ENCODE data around the gene CPEB2. TPM values are rescaled to one million over a fixed set of nuclear protein-coding genes. Genes with fewer than 3 reads are reported as not detected.

Gene CPEB2
- total RNA-seq, 4 donors from 2014 or later, result 10.5 to 32.6 (median 22.6) TPM

GRCh38 chr4:15066140-15066539 is 63.9 kb downstream of the CPEB2 start:
- Histone ChIP-seq H3K4me1 (peaks cover 0 to 41% (median 3%) of the 10 kb centered on the region in 3 donors), H3K9me3 (no peaks in the 10 kb centered on the region), H3K36me3 (peaks cover 0 to 81% (median 0%) of the 10 kb centered on the region in 3 donors), H3K27me3 (no peaks in the 10 kb centered on the region), H3K4me3 (no peak overlapping the region), H3K27ac (peak overlapping the region in 3 of 4 donors; percentile 11 to 26 (median 15))
- DNase-seq, result no peak
- TF ChIP-seq POLR2A (IDR thresholded peaks at IDR 0.05), result no peak
- 92 to 94% methylated on average over 7 of the region's 7 CpGs for WGBS, 2 donors
- intact Hi-C loops (cut with DNase I), result no loop called here

- no peaks in the 10 kb centered on the region for H3K9me3 ChIP-seq
- H3K4me3 ChIP-seq, result no peak overlapping the region
- peaks cover 0 to 66% (median 0%) of the 10 kb centered on the region in 3 donors for H3K36me3 ChIP-seq
- intact Hi-C loops (cut with DNase I), result no loop called here
- TF ChIP-seq POLR2A (IDR thresholded peaks at IDR 0.05) (no peak), CTCF (IDR thresholded peaks at IDR 0.05) (no peak)
- no peak for DNase-seq
- no peaks in the 10 kb centered on the region for H3K27me3 ChIP-seq
- no peak overlapping the region for H3K27ac ChIP-seq
- peaks cover 0 to 32% (median 3%) of the 10 kb centered on the region in 3 donors for H3K4me1 ChIP-seq
- 90 to 96% methylated on average over 1 of the region's 1 CpG for WGBS, 2 donors
Measured at GRCh38 chr4:15068298-15068697, 66.0 kb downstream of the CPEB2 start.

- H3K4me1 ChIP-seq, result peaks cover 0 to 21% (median 6%) of the 10 kb centered on the region in 3 donors
- intact Hi-C loops (cut with DNase I), result no loop called here
- no peak overlapping the region for H3K27ac ChIP-seq
- no peak for DNase-seq
- H3K9me3 ChIP-seq, result peaks cover 0 to 10% (median 8%) of the 10 kb centered on the region in 3 donors
- no peak overlapping the region for H3K4me3 ChIP-seq
- peaks cover 0 to 7% (median 0%) of the 10 kb centered on the region in 3 donors for H3K36me3 ChIP-seq
- no peaks in the 10 kb centered on the region for H3K27me3 ChIP-seq
- TF ChIP-seq CTCF (IDR thresholded peaks at IDR 0.05) (no peak), POLR2A (IDR thresholded peaks at IDR 0.05) (no peak)
Measured at GRCh38 chr4:15075875-15076274, 73.6 kb downstream of the CPEB2 start.

- 28 to 39% methylated on average over 2 of the region's 2 CpGs for WGBS, 2 donors
- peaks cover 0 to 21% (median 6%) of the 10 kb centered on the region in 3 donors for H3K4me1 ChIP-seq
- H3K4me3 ChIP-seq, result no peak overlapping the region
- DNase-seq, result no peak
- peaks cover 0 to 10% (median 8%) of the 10 kb centered on the region in 3 donors for H3K9me3 ChIP-seq
- TF ChIP-seq POLR2A (IDR thresholded peaks at IDR 0.05) (no peak), CTCF (IDR thresholded peaks at IDR 0.05) (no peak)
- intact Hi-C loops (cut with DNase I), result no loop called here
- H3K36me3 ChIP-seq, result no peaks in the 10 kb centered on the region
- no peaks in the 10 kb centered on the region for H3K27me3 ChIP-seq
- peak overlapping the region in 2 of 4 donors; percentile 30 to 47 for H3K27ac ChIP-seq
Measured at GRCh38 chr4:15077969-15078368, 75.7 kb downstream of the CPEB2 start.

- Histone ChIP-seq H3K27me3 (no peaks in the 10 kb centered on the region), H3K4me1 (peaks cover 0 to 22% (median 6%) of the 10 kb centered on the region in 3 donors), H3K27ac (peak overlapping the region in 2 of 4 donors; percentile 30 to 47), H3K4me3 (no peak overlapping the region), H3K36me3 (no peaks in the 10 kb centered on the region), H3K9me3 (peaks cover 0 to 10% (median 8%) of the 10 kb centered on the region in 3 donors)
- intact Hi-C loops (cut with DNase I), result no loop called here
- DNase-seq, result no peak
- TF ChIP-seq CTCF (IDR thresholded peaks at IDR 0.05) (no peak), POLR2A (IDR thresholded peaks at IDR 0.05) (no peak)
- WGBS, 2 donors, result 73 to 78% methylated on average over 8 of the region's 8 CpGs
Measured at GRCh38 chr4:15078682-15079642, 76.7 kb downstream of the CPEB2 start.

All from esophagus squamous epithelium (tissue), 5 donors.